HCT116 (cell line): ENCODE data around the gene TENM4.

ENCODE experiments used
- CBX3 ChIP-seq: IDR thresholded peaks from 2 replicates; pipeline ENCODE4 v1.6.1; 2012; ENCODE audit warnings: low read depth
- CEBPB ChIP-seq: IDR thresholded peaks from 2 replicates; pipeline ENCODE4 v1.6.1; 2012; ENCODE audit warnings: low read depth
- CTCF ChIP-seq, 3 experiments: fragments of 200-600 bp in 1 of 3; sonication (generic) in 1 of 3; IDR thresholded peaks in 2 of 3; conservative IDR thresholded peaks in 1 of 3; 2 replicates each; pipeline ENCODE4 v1.5.1; 2012 to 2017; ENCODE audit warnings: low read depth in 2 of 3, low read length in 2 of 3, antibody characterized with exemption in 1 of 3, borderline replicate concordance in 1 of 3, control low read depth in 1 of 3, mild to moderate bottlenecking in 1 of 3, mixed read lengths in 1 of 3, mixed run types in 1 of 3, moderate library complexity in 1 of 3; ENCODE audit not compliant: insufficient read depth in 1 of 3
- EZH2 ChIP-seq: fragments of 200-600 bp; sonication (generic); IDR thresholded peaks from 2 replicates; pipeline ENCODE4 v1.6.1; 2017; ENCODE audit warnings: antibody characterized with exemption, mixed run types
- EZH2phosphoT487 ChIP-seq: fragments of 200-600 bp; IDR thresholded peaks from 2 replicates; pipeline ENCODE4 v1.6.1; 2018; ENCODE audit warnings: antibody characterized with exemption, borderline replicate concordance
- FOSL1 ChIP-seq: IDR thresholded peaks from 2 replicates; pipeline ENCODE4 v1.6.1; 2012; ENCODE audit warnings: low read depth
- MAX ChIP-seq: IDR thresholded peaks from 2 replicates; pipeline ENCODE4 v1.6.1; 2012
- POLR2A ChIP-seq: IDR thresholded peaks from 2 replicates; pipeline ENCODE4 v1.7.0; 2011; ENCODE audit warnings: borderline replicate concordance; ENCODE audit not compliant: insufficient read depth, insufficient read length; ENCODE audit errors: extremely low read depth
- POLR2AphosphoS5 ChIP-seq: IDR thresholded peaks from 2 replicates; pipeline ENCODE4 v1.6.1; 2011; ENCODE audit warnings: mild to moderate bottlenecking, low read depth, low read length, moderate library complexity
- REST ChIP-seq: IDR thresholded peaks from 2 replicates; pipeline ENCODE4 v1.6.1; 2012; ENCODE audit warnings: low read depth
- SIN3A ChIP-seq: IDR thresholded peaks from 2 replicates; pipeline ENCODE4 v1.6.1; 2012; ENCODE audit warnings: low read depth
- TCF7L2 ChIP-seq: IDR thresholded peaks from 2 replicates; pipeline ENCODE4 v1.7.0; 2011; ENCODE audit warnings: borderline replicate concordance, inconsistent platforms; ENCODE audit not compliant: insufficient read depth, insufficient read length; ENCODE audit errors: extremely low read depth
- ZNF274 ChIP-seq: fragments of 200-500 bp; sonication (Bioruptor generic); IDR thresholded peaks from 2 replicates; pipeline ENCODE4 v1.6.1; 2014; ENCODE audit warnings: mild to moderate bottlenecking, low read depth, low read length, inconsistent platforms
- TF ChIP-seq, protein P1 (sequence below): IDR thresholded peaks from 2 replicates; pipeline ENCODE4 v1.6.1; 2011; ENCODE audit warnings: mild to moderate bottlenecking, low read length, moderate library complexity; ENCODE audit not compliant: insufficient replicate concordance; ENCODE audit errors: extremely low read depth

DNA sequence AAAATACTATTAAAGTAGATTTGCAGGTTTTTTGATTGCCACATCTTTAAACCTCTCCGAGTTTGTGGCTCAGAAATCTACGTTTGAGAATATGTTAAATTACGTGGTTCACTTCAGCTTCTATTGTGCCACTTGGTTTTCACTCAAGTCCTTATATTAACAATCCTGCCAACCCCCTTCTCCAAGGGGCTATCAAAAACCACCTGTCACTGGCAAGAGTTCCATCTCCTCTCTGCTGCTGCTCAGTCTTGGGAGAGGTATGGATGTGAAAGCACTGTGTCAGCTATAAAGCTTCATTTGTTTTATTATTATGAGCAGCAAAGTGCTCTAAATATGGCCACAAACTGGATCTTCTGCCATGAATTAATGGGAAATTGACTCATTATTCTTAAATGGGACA, 668.6 kb downstream of the TENM4 start:
- TF ChIP-seq FOSL1 = no peak
- no peak for TF ChIP-seq ZNF274
- no peak for TF ChIP-seq REST
- no peak for TF ChIP-seq CTCF (IDR thresholded peaks at IDR 0.05 in 2 of 3, conservative IDR thresholded peaks at IDR 0.05 in 1 of 3; ENCODE audit: borderline replicate concordance in 1 of 3, insufficient read depth in 1 of 3, low read depth in 2 of 3, low read length in 2 of 3)
- no peak for TF ChIP-seq POLR2A
- no peak for TF ChIP-seq TCF7L2
- TF ChIP-seq SIN3A = no peak
- TF ChIP-seq EZH2 = no peak
- TF ChIP-seq, protein P1, sequence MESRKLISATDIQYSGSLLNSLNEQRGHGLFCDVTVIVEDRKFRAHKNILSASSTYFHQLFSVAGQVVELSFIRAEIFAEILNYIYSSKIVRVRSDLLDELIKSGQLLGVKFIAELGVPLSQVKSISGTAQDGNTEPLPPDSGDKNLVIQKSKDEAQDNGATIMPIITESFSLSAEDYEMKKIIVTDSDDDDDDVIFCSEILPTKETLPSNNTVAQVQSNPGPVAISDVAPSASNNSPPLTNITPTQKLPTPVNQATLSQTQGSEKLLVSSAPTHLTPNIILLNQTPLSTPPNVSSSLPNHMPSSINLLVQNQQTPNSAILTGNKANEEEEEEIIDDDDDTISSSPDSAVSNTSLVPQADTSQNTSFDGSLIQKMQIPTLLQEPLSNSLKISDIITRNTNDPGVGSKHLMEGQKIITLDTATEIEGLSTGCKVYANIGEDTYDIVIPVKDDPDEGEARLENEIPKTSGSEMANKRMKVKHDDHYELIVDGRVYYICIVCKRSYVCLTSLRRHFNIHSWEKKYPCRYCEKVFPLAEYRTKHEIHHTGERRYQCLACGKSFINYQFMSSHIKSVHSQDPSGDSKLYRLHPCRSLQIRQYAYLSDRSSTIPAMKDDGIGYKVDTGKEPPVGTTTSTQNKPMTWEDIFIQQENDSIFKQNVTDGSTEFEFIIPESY = no peak
- TF ChIP-seq CBX3 = no peak
- TF ChIP-seq EZH2phosphoT487 = no peak
- no peak for TF ChIP-seq CEBPB
- no peak for TF ChIP-seq MAX
- TF ChIP-seq POLR2AphosphoS5 = no peak
